HK-2 (cell line): ENCODE measurements around the gene GAGE1.
"Not testable (repeated sequence)": the region's sequence is repeated elsewhere in the genome, so short reads cannot be mapped to it uniquely, and the experiment has no call there.

Experiments used
- DNase-seq: peaks from one replicate; pipeline ENCODE4 v3.0.0-alpha.2; 2018; ENCODE audit not compliant: unreplicated experiment

The GAGE1 gene

GRCh38 chrX:49598720-49599119 is at the start of gene GAGE1:
Gene GAGE1 (plus strand): TSS chrX:49599020. CDS start chrX:49600175, 1,155 bp downstream.
- not testable (repeated sequence) for DNase-seq

GRCh38 chrX:49550989-49551388 is 47.8 kb upstream of the GAGE1 start, which contains the start of gene GAGE12E:
Gene GAGE12E (plus strand): TSS chrX:49551289. CDS start chrX:49552444, 1,155 bp downstream.
- not testable (repeated sequence) for DNase-seq

- DNase-seq, result not testable (repeated sequence)
Observed at GRCh38 chrX:49560542-49560941, 38.3 kb upstream of the GAGE1 start, which contains the start of gene GAGE12F. Gene GAGE12F (plus strand): TSS chrX:49560842. CDS start chrX:49561997, 1,155 bp downstream.

GRCh38 chrX:49568728-49569127 is 30.1 kb upstream of the GAGE1 start:
- not testable (repeated sequence) for DNase-seq

- not testable (repeated sequence) for DNase-seq
Observed at GRCh38 chrX:49569152-49569551, 29.7 kb upstream of the GAGE1 start.

- not testable (repeated sequence) for DNase-seq
Observed at GRCh38 chrX:49570100-49570499, 28.7 kb upstream of the GAGE1 start, which contains the start of gene GAGE12G. Gene GAGE12G (plus strand): TSS chrX:49570400. CDS start chrX:49571555, 1,155 bp downstream.

- DNase-seq, result not testable (repeated sequence)
Observed at GRCh38 chrX:49579649-49580048, 19.2 kb upstream of the GAGE1 start, which contains the start of gene GAGE12H. Gene GAGE12H (plus strand): TSS chrX:49579949. CDS start chrX:49581104, 1,155 bp downstream.

- not testable (repeated sequence) for DNase-seq
Observed at GRCh38 chrX:49589196-49589595, 9.6 kb upstream of the GAGE1 start, which contains the start of gene GAGE2A. Gene GAGE2A (plus strand): TSS chrX:49589496. CDS start chrX:49590651, 1,155 bp downstream.

GRCh38 chrX:49589769-49590478 is 8.9 kb upstream of the GAGE1 start:
- not testable (repeated sequence) for DNase-seq

GRCh38 chrX:49590488-49590887 is 8.3 kb upstream of the GAGE1 start:
- DNase-seq, result not testable (repeated sequence)

GRCh38 chrX:49610718-49611310 is 12.0 kb downstream of the GAGE1 start:
- no peak for DNase-seq

- DNase-seq, result no peak
Observed at GRCh38 chrX:49618574-49618973, 19.8 kb downstream of the GAGE1 start.

- no peak for DNase-seq
Observed at GRCh38 chrX:49627086-49627777, 28.4 kb downstream of the GAGE1 start.

GRCh38 chrX:49644991-49645637 is 46.3 kb downstream of the GAGE1 start:
- no peak for DNase-seq

- no peak for DNase-seq
Observed at GRCh38 chrX:49656533-49656932, 57.7 kb downstream of the GAGE1 start.
